ENCODE data around the gene LIMA1. TPM values are rescaled to one million over a fixed set of nuclear protein-coding genes. Genes with fewer than 3 reads are reported as not detected.
A peak's percentile ranks its signal among the peaks of the same experiment; 100 is the strongest.

The LIMA1 gene
- total and polyA plus RNA-seq, 9 of the 15 experiments (the other 6 are each of a cell fraction or from before 2014, with no cell fraction given) = 20.2 to 37.8 (median 27.3) TPM

DNA sequence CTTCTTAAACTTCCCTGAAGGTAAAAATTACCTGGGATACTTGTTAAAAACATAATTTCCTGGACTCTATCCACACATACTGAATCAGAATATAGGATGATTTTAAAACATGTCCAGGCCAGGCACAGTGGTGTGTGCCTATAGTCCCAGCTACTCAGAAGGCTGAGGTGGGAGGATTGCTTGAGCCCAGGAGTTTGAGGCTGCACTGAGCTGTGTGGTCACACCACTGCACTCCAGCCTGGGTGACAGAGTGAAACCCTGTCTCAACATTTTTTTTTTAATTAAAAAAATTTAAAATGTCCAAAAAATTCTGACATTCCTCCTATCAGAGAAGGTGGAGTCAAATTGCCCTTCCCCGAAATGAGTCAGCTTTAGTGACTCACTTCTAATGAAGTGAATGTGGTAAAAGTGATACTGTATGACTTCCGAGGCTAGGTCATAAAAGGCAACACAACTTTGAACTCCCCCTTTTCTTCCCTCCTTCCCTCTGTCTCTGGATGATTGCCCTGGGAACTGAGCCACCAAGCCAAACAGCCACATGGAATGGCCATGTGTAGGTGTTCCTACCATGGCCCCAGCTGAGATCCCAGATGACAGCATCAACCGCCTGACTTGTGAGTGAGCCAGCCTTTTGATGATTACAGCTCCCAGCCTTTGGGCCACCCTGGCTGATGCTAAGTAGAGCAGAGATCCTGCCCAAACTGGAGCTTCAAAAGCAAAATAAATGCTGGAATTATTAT, 36.3 kb downstream of the LIMA1 start (continued):
- TF ChIP-seq MEIS2 (IDR thresholded peaks at IDR 0.05; ENCODE audit: partially characterized antibody) (peak; percentile 13), NFIX (CRISPR knock-in tag; IDR thresholded peaks at IDR 0.05; ENCODE audit: low read depth) (no peak), RFX1 (IDR thresholded peaks at IDR 0.05) (peak; percentile 56), ELF4 (CRISPR knock-in tag; IDR thresholded peaks at IDR 0.05) (no peak), LARP7 (IDR thresholded peaks at IDR 0.05) (no peak), CBX3 (IDR thresholded peaks at IDR 0.05; ENCODE audit: borderline replicate concordance in 1 of 2, low read length in 2 of 2) (peak in 1 of 2 experiments; percentile 81; a peak in 1 of 3 replicates), STAT5A (IDR thresholded peaks at IDR 0.05; ENCODE audit: borderline replicate concordance, low read length) (peak; percentile 64), YBX1 (IDR thresholded peaks at IDR 0.05) (no peak), SIN3B (IDR thresholded peaks at IDR 0.05; ENCODE audit: low read depth) (no peak), SRSF9 (IDR thresholded peaks at IDR 0.05; ENCODE audit: borderline replicate concordance, low read depth, low read length) (no peak), KAT2B (IDR thresholded peaks at IDR 0.05; ENCODE audit: low read depth, low read length) (no peak), BDP1 (IDR thresholded peaks at IDR 0.05; ENCODE audit: insufficient read depth, insufficient read length) (no peak), ZNF785 (CRISPR knock-in tag; IDR thresholded peaks at IDR 0.05) (no peak), THRAP3 (IDR thresholded peaks at IDR 0.05; ENCODE audit: borderline replicate concordance) (no peak), POLR2B (IDR thresholded peaks at IDR 0.05; ENCODE audit: low read depth, partially characterized antibody) (no peak), RAD21 (CRISPR knock-in tag; conservative IDR thresholded peaks at IDR 0.05 in 1 of 2, IDR thresholded peaks at IDR 0.05 in 1 of 2) (no peak), STAG1 (CRISPR knock-in tag; IDR thresholded peaks at IDR 0.05; ENCODE audit: borderline replicate concordance) (no peak), LEF1 (IDR thresholded peaks at IDR 0.05) (peak; percentile 71), ZBTB17 (CRISPR knock-in tag; IDR thresholded peaks at IDR 0.05) (no peak)
- TF ChIP-seq, protein P1, sequence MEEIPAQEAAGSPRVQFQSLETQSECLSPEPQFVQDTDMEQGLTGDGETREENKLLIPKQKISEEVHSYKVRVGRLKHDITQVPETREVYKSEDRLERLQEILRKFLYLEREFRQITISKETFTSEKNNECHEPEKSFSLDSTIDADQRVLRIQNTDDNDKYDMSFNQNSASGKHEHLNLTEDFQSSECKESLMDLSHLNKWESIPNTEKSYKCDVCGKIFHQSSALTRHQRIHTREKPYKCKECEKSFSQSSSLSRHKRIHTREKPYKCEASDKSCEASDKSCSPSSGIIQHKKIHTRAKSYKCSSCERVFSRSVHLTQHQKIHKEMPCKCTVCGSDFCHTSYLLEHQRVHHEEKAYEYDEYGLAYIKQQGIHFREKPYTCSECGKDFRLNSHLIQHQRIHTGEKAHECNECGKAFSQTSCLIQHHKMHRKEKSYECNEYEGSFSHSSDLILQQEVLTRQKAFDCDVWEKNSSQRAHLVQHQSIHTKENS (CRISPR knock-in tag; IDR thresholded peaks at IDR 0.05) = no peak
- TF ChIP-seq, protein P2, sequence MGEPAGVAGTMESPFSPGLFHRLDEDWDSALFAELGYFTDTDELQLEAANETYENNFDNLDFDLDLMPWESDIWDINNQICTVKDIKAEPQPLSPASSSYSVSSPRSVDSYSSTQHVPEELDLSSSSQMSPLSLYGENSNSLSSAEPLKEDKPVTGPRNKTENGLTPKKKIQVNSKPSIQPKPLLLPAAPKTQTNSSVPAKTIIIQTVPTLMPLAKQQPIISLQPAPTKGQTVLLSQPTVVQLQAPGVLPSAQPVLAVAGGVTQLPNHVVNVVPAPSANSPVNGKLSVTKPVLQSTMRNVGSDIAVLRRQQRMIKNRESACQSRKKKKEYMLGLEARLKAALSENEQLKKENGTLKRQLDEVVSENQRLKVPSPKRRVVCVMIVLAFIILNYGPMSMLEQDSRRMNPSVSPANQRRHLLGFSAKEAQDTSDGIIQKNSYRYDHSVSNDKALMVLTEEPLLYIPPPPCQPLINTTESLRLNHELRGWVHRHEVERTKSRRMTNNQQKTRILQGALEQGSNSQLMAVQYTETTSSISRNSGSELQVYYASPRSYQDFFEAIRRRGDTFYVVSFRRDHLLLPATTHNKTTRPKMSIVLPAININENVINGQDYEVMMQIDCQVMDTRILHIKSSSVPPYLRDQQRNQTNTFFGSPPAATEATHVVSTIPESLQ (CRISPR knock-in tag; IDR thresholded peaks at IDR 0.05) = no peak
- TF ChIP-seq, protein P3, sequence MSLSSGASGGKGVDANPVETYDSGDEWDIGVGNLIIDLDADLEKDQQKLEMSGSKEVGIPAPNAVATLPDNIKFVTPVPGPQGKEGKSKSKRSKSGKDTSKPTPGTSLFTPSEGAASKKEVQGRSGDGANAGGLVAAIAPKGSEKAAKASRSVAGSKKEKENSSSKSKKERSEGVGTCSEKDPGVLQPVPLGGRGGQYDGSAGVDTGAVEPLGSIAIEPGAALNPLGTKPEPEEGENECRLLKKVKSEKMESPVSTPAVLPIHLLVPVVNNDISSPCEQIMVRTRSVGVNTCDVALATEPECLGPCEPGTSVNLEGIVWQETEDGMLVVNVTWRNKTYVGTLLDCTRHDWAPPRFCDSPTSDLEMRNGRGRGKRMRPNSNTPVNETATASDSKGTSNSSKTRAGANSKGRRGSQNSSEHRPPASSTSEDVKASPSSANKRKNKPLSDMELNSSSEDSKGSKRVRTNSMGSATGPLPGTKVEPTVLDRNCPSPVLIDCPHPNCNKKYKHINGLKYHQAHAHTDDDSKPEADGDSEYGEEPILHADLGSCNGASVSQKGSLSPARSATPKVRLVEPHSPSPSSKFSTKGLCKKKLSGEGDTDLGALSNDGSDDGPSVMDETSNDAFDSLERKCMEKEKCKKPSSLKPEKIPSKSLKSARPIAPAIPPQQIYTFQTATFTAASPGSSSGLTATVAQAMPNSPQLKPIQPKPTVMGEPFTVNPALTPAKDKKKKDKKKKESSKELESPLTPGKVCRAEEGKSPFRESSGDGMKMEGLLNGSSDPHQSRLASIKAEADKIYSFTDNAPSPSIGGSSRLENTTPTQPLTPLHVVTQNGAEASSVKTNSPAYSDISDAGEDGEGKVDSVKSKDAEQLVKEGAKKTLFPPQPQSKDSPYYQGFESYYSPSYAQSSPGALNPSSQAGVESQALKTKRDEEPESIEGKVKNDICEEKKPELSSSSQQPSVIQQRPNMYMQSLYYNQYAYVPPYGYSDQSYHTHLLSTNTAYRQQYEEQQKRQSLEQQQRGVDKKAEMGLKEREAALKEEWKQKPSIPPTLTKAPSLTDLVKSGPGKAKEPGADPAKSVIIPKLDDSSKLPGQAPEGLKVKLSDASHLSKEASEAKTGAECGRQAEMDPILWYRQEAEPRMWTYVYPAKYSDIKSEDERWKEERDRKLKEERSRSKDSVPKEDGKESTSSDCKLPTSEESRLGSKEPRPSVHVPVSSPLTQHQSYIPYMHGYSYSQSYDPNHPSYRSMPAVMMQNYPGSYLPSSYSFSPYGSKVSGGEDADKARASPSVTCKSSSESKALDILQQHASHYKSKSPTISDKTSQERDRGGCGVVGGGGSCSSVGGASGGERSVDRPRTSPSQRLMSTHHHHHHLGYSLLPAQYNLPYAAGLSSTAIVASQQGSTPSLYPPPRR (CRISPR knock-in tag; IDR thresholded peaks at IDR 0.05; ENCODE audit: borderline replicate concordance) = no peak
